Upper lobe of right lung (tissue), 1 donor: Measurements from ENCODE around the gene GHRHR. TPM values are rescaled to one million over a fixed set of nuclear protein-coding genes. Genes with fewer than 3 reads are reported as not detected.

Experiments used
- ATAC-seq: fragments of 200-7000 bp; cut with Tn5 transposase; one replicate; pipeline ENCODE4 v1.9.1; 2020; ENCODE audit warnings: mild to moderate bottlenecking, moderate library complexity
- DNase-seq: peaks from one replicate; pipeline ENCODE4 v3.0.0-alpha.2; 2020
- H3K27ac ChIP-seq: fragments of 200-600 bp; one replicate; pipeline ENCODE4 v1.8.0; 2022
- H3K27me3 ChIP-seq: fragments of 200-600 bp; one replicate; pipeline ENCODE4 v1.8.0; 2022; ENCODE audit warnings: mild to moderate bottlenecking
- H3K36me3 ChIP-seq: fragments of 200-600 bp; one replicate; pipeline ENCODE4 v1.8.0; 2022
- H3K4me1 ChIP-seq: fragments of 200-600 bp; one replicate; pipeline ENCODE4 v1.8.0; 2022
- H3K4me3 ChIP-seq: fragments of 200-600 bp; one replicate; pipeline ENCODE4 v1.8.0; 2022; ENCODE audit warnings: mild to moderate bottlenecking
- H3K9me3 ChIP-seq: fragments of 200-600 bp; one replicate; pipeline ENCODE4 v1.8.0; 2022
- intact Hi-C: fragments of 100-400 bp; cut with DNase I; formaldehyde crosslinking; loops from one replicate; pipeline ENCODE4 v1.11.0; 2022
- total RNA-seq: library from RNA; stranded (reverse); fragmentation: NEBNext Ultra II Directional; extraction: Animal tissue kit (Norgen Biotek cat#: 25700); gene quantifications from one replicate; pipeline ENCODE4 v1.2.1, GENCODE V29; 2021
- TF ChIP-seq, protein P1 (sequence below): fragments of 200-600 bp; IDR thresholded peaks from one replicate; pipeline ENCODE4 v1.8.0; 2022; ENCODE audit warnings: antibody characterized with exemption
- donor health status: DM: no; HTN: yes; CAD: no; lungs with severe emphysema.

The GHRHR gene
- total RNA-seq, 1 donor from 2014 or later: not detected

DNA sequence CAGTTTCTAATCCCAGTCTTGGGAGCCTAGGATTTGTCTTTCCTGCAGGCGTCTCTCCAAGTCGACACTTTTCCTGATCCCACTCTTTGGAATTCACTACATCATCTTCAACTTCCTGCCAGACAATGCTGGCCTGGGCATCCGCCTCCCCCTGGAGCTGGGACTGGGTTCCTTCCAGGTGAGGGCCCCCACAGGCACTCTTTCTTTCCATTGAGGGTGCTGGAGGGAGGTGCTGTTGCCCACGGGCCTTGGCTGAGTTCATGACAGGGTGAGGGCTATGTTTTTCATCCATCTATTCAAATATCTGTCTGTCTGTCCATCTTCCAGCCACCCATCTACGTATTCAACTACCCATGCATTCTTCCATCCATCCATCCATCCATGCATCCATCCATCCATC lies 12.6 kb downstream of the GHRHR start:
- ATAC-seq: no peak

DNA sequence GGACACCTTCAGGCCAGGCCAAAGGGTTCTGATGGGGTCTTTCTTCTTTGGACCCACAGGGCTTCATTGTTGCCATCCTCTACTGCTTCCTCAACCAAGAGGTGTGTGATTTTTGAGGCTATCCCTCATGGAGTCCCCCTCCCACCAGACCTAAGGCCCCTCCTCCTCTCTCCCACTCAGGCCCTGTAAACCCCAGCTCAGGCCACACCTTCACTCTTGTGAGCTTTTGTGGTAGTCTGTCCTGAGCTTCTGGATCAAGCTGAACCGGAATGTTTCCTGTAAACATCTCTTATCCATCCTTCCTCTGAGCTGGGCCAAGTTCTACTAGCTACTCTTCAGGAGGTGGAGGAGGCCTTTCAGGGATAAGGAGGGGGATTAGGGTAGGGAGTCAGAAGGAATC lies 13.5 kb downstream of the GHRHR start:
- intact Hi-C loops: loop anchor here (10.0 kb wide), 1 partner anchor 172 kb away; no protein-coding TSS in a partner anchor
- no peak overlapping the region for H3K4me3 ChIP-seq
- TF ChIP-seq, protein P1, sequence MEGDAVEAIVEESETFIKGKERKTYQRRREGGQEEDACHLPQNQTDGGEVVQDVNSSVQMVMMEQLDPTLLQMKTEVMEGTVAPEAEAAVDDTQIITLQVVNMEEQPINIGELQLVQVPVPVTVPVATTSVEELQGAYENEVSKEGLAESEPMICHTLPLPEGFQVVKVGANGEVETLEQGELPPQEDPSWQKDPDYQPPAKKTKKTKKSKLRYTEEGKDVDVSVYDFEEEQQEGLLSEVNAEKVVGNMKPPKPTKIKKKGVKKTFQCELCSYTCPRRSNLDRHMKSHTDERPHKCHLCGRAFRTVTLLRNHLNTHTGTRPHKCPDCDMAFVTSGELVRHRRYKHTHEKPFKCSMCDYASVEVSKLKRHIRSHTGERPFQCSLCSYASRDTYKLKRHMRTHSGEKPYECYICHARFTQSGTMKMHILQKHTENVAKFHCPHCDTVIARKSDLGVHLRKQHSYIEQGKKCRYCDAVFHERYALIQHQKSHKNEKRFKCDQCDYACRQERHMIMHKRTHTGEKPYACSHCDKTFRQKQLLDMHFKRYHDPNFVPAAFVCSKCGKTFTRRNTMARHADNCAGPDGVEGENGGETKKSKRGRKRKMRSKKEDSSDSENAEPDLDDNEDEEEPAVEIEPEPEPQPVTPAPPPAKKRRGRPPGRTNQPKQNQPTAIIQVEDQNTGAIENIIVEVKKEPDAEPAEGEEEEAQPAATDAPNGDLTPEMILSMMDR: no peak
- no peaks in the 10 kb centered on the region for H3K27me3 ChIP-seq
- no peaks in the 10 kb centered on the region for H3K36me3 ChIP-seq
- no peaks in the 10 kb centered on the region for H3K9me3 ChIP-seq
- no peaks in the 10 kb centered on the region for H3K4me1 ChIP-seq
- ATAC-seq (no peak), DNase-seq (no peak)
- H3K27ac ChIP-seq: no peak overlapping the region

More for the DNA sequence above, 12.6 kb downstream of the GHRHR start:
- no peaks in the 10 kb centered on the region for H3K36me3 ChIP-seq
- TF ChIP-seq, protein P1: no peak
- H3K27me3 ChIP-seq: no peaks in the 10 kb centered on the region
- H3K4me1 ChIP-seq: no peaks in the 10 kb centered on the region
- no peak for DNase-seq
- intact Hi-C loops: loop anchor here (10.0 kb wide), 1 partner anchor 172 kb away; no protein-coding TSS in a partner anchor
- H3K27ac ChIP-seq: no peak overlapping the region
- no peak overlapping the region for H3K4me3 ChIP-seq
- no peaks in the 10 kb centered on the region for H3K9me3 ChIP-seq

DNA sequence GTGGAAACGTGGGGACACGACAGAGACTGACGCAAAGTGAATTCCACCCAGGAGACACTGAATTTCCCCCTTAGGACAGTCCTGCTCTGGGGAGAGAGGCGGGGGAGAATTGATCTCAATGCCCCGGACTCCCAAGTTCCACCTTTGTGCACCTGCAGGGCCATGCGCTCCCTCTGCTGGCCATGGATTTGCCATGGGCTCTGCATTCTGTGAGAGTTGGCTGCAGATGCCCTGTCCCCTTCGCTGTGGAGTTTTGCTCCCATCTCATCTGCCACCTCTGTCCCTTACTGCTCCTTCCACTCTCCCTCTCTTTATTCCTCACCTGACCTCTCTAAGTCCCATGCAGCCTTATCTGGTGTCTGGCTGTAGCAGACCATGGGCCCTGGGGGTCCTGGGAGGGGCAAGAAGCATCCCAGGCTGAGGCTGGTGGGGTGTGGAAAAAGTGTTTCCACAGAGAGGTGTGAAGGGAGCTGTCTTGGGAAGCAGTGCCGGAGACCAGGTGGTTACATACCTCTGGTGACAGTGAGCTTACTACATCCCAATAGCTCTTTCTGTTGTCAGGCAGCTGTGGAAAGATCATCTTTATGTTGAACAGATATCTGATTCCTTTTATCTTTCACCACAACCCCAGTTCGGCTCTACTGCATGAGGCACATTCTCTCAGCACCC lies 14.3 kb downstream of the GHRHR start:
- TF ChIP-seq, protein P1: peak; percentile 39
- no peak overlapping the region for H3K27ac ChIP-seq
- H3K4me1 ChIP-seq: no peaks in the 10 kb centered on the region
- DNase-seq (peak; percentile 65), ATAC-seq (peak; percentile 29)
- H3K9me3 ChIP-seq: no peaks in the 10 kb centered on the region
- no peaks in the 10 kb centered on the region for H3K27me3 ChIP-seq
- no peaks in the 10 kb centered on the region for H3K36me3 ChIP-seq
- intact Hi-C loops: loop anchor here (10.0 kb wide), 1 partner anchor 173 kb away; no protein-coding TSS in a partner anchor
- no peak overlapping the region for H3K4me3 ChIP-seq

GRCh38 chr7:30979027-30979426 lies 15.3 kb downstream of the GHRHR start:
- intact Hi-C loops: loop anchor here (10.0 kb wide), 1 partner anchor 174 kb away; no protein-coding TSS in a partner anchor
- Histone ChIP-seq H3K9me3 (no peaks in the 10 kb centered on the region), H3K36me3 (no peaks in the 10 kb centered on the region), H3K27me3 (no peaks in the 10 kb centered on the region), H3K4me1 (no peaks in the 10 kb centered on the region), H3K27ac (no peak overlapping the region), H3K4me3 (no peak overlapping the region)
- DNase-seq (no peak), ATAC-seq (no peak)
- TF ChIP-seq, protein P1: no peak

DNA sequence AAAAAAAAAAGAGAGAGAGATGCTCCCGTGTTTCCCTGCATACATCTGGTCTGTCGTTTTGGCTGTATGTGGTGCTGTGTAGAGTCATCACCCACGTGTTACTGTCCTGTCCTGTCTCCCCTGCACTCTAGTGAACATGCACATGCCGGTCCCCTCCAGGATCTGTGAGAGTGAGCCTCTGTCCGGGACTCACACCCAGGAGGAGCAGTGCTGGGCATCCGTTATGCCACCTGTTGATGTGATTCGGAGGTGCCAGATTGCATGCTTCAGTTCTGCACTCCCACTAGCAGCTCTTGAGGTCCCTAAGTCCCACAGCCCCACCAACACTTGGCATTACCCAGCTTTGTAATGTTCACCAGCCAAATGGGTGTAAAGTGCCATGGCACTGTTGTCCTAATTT lies 16.4 kb downstream of the GHRHR start:
- no peaks in the 10 kb centered on the region for H3K36me3 ChIP-seq
- intact Hi-C loops: no loop called here
- no peak overlapping the region for H3K27ac ChIP-seq
- H3K9me3 ChIP-seq: no peaks in the 10 kb centered on the region
- H3K27me3 ChIP-seq: no peaks in the 10 kb centered on the region
- no peak for ATAC-seq
- no peaks in the 10 kb centered on the region for H3K4me1 ChIP-seq
- TF ChIP-seq, protein P1: no peak
- no peak for DNase-seq
- H3K4me3 ChIP-seq: no peak overlapping the region
